ENCODE measurements around the gene IFIT2.

Gene IFIT2

GRCh38 chr10:89266721-89267453 is 35.0 kb upstream of the IFIT2 start:
- Histone ChIP-seq H3K9me3 (ENCODE audit: severe bottlenecking) (peaks cover 4% of the 10 kb centered on the region), H3K27ac (no peak overlapping the region), H3K27me3 (ENCODE audit: insufficient read depth, low read depth, severe bottlenecking) (no peaks in the 10 kb centered on the region), H3K4me3 (ENCODE audit: low read depth, low read length) (no peak overlapping the region), H3K36me3 (no peaks in the 10 kb centered on the region)
- no peak for DNase-seq
- TF ChIP-seq CTCF (IDR thresholded peaks at IDR 0.05; ENCODE audit: low read depth, low read length), result no peak

GRCh38 chr10:89269433-89270152 is 32.3 kb upstream of the IFIT2 start:
- Histone ChIP-seq H3K27ac (no peak overlapping the region), H3K36me3 (no peaks in the 10 kb centered on the region), H3K27me3 (ENCODE audit: insufficient read depth, low read depth, severe bottlenecking) (no peaks in the 10 kb centered on the region), H3K4me3 (ENCODE audit: low read depth, low read length) (no peak overlapping the region), H3K9me3 (ENCODE audit: severe bottlenecking) (peaks cover 2% of the 10 kb centered on the region)
- no peak for TF ChIP-seq CTCF (IDR thresholded peaks at IDR 0.05; ENCODE audit: low read depth, low read length)
- DNase-seq, result no peak

DNA sequence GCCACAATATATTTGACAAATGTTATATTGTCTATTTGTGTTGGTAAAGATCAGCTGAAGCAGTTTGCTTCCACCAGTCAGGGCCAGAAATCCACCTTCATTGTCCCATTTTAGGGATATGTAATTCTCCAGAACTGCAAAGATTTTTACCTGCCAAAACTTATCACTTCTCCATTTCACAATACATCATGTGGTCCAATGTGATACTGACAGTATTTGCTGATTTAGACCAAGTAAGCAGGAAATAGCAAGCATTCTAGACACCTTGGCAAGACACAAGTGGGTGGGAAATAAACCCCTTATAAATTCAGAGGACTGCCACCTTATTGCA is 31.7 kb upstream of the IFIT2 start:
- no peak for DNase-seq
- no peaks in the 10 kb centered on the region for H3K27me3 ChIP-seq (ENCODE audit: insufficient read depth, low read depth, severe bottlenecking)
- no peak overlapping the region for H3K4me3 ChIP-seq (ENCODE audit: low read depth, low read length)
- no peaks in the 10 kb centered on the region for H3K36me3 ChIP-seq
- H3K27ac ChIP-seq, result no peak overlapping the region
- no peaks in the 10 kb centered on the region for H3K9me3 ChIP-seq (ENCODE audit: severe bottlenecking)
- TF ChIP-seq CTCF (IDR thresholded peaks at IDR 0.05; ENCODE audit: low read depth, low read length), result no peak

- Histone ChIP-seq H3K36me3 (no peaks in the 10 kb centered on the region), H3K27ac (no peak overlapping the region), H3K4me3 (ENCODE audit: low read depth, low read length) (no peak overlapping the region), H3K9me3 (ENCODE audit: severe bottlenecking) (no peaks in the 10 kb centered on the region), H3K27me3 (ENCODE audit: insufficient read depth, low read depth, severe bottlenecking) (no peaks in the 10 kb centered on the region)
- no peak for TF ChIP-seq CTCF (IDR thresholded peaks at IDR 0.05; ENCODE audit: low read depth, low read length)
- DNase-seq, result no peak
These were observed 30.3 kb upstream of the IFIT2 start for GRCh38 chr10:89271532-89271931.

GRCh38 chr10:89273680-89274079 is 28.2 kb upstream of the IFIT2 start:
- no peak overlapping the region for H3K4me3 ChIP-seq (ENCODE audit: low read depth, low read length)
- no peak for DNase-seq
- no peak overlapping the region for H3K27ac ChIP-seq
- H3K27me3 ChIP-seq (ENCODE audit: insufficient read depth, low read depth, severe bottlenecking), result no peaks in the 10 kb centered on the region
- H3K36me3 ChIP-seq, result no peaks in the 10 kb centered on the region
- no peak for TF ChIP-seq CTCF (IDR thresholded peaks at IDR 0.05; ENCODE audit: low read depth, low read length)
- H3K9me3 ChIP-seq (ENCODE audit: severe bottlenecking), result no peaks in the 10 kb centered on the region

Measured in WERI-Rb-1 (cell line).